Adrenal gland (tissue), 12 donors: Measurements from ENCODE around the gene TDRD12. TPM values are rescaled to one million over a fixed set of nuclear protein-coding genes. Genes with fewer than 3 reads are reported as not detected.

Experiments used
- DNase-seq, 7 donors: peaks; one replicate each; pipeline ENCODE4 v3.0.0-alpha.2; 2019 to 2020
- H3K27ac ChIP-seq, 5 donors: fragments of 200-600 bp; sonication (generic) in 4 of 5; 1 replicate in 3 of 5; 2 replicates in 2 of 5; pipeline versions ENCODE4 v1.5.1 to v1.8.0; 2016 to 2020; ENCODE audit warnings: mild to moderate bottlenecking in 1 of 5
- H3K27me3 ChIP-seq: fragments of 200-600 bp; 2 replicates; pipeline ENCODE4 v1.8.0; 2021
- H3K36me3 ChIP-seq, 2 donors: fragments of 200-600 bp; replicated peaks in 1 of 2; 1 replicate in 1 of 2; 2 replicates in 1 of 2; pipeline versions ENCODE4 v1.5.1 to v1.8.0; 2018 to 2022
- H3K4me1 ChIP-seq, 2 donors: fragments of 200-600 bp; replicated peaks in 1 of 2; 1 replicate in 1 of 2; 2 replicates in 1 of 2; pipeline versions ENCODE4 v1.5.1 to v1.8.0; 2018 to 2021
- H3K4me3 ChIP-seq, 4 donors: fragments of 200-600 bp; sonication (generic) in 3 of 4; one replicate each; pipeline ENCODE4 v1.5.1; 2016 to 2018
- H3K9me3 ChIP-seq, 3 donors: fragments of 200-600 bp; sonication (generic) in 1 of 3; replicated peaks in 1 of 3; 1 replicate in 2 of 3; 2 replicates in 1 of 3; pipeline versions ENCODE4 v1.5.1 to v1.8.0; 2016 to 2021
- POLR2A ChIP-seq, 2 donors: fragments of 450-650 bp; IDR thresholded peaks; one replicate each; pipeline ENCODE4 v1.6.1; 2017; ENCODE audit warnings: antibody characterized with exemption in 2 of 2, mild to moderate bottlenecking in 2 of 2, moderate library complexity in 1 of 2
- WGBS, 4 donors: extraction: QIAGEN DNeasy Blood & Tissue Kit in 2 of 4; methylation state at CpG; one replicate each; pipeline versions ENCODE4 v1.1.5 to v1.1.7; 2013 to 2017; 5-methylcytosine and 5-hydroxymethylcytosine counted together
- intact Hi-C, 2 donors: fragments of 100-400 bp; cut with DNase I; formaldehyde crosslinking; loops; one replicate each; pipeline versions ENCODE4 v1.14.1 to v1.15.0; 2022 to 2023
- polyA plus RNA-seq, 3 donors: library from polyadenylated mRNA; stranded (reverse); fragments of 200-250 nt in 2 of 3; fragments of 350-450 nt in 1 of 3; fragmentation: Illumina TruSeq in 1 of 3; extraction: RNeasy Lipid Tissue Mini Kit (QIAGEN cat#74804) in 1 of 3; gene quantifications; one replicate each; pipeline ENCODE4 v1.2.3, GENCODE V29; 2013 to 2014
- total RNA-seq, 9 donors: library from RNA; depleted of rRNA in 4 of 9; stranded (reverse); fragments of >200 nt in 4 of 9; fragments of 120-200 nt in 1 of 9; fragmentation: NEBNext Ultra II Directional in 1 of 9; extraction: Animal tissue kit (Norgen Biotek cat#: 25700) in 1 of 9; gene quantifications; one replicate each; pipeline versions ENCODE4 v1.1.0 to v1.2.4, GENCODE V29; 2013 to 2023
- TF ChIP-seq, protein P1 (sequence below), 6 experiments: fragments of 450-650 bp in 4 of 6; fragments of 200-600 bp in 2 of 6; sonication (generic) in 1 of 6; IDR thresholded peaks; 1 replicate in 5 of 6; 2 replicates in 1 of 6; pipeline versions ENCODE4 v1.5.1 to v1.8.0; 2016 to 2021; ENCODE audit warnings: antibody characterized with exemption in 6 of 6, mild to moderate bottlenecking in 2 of 6, moderate library complexity in 1 of 6
- donor health status: healthy with polysubstance abuse.
- donor health status: Bipolar disorder and iron deficiency.
- donor health status: DM: yes; HTN: yes; CAD: no.
- donor health status: DM: no; HTN: no; CAD: no.
- donor health status: DM: no; HTN: no; CAD: no.
- donor health status: DM: yes; HTN: yes; CAD: no.

TDRD12 gene
- total and polyA plus RNA-seq, 12 donors = 0.08 to 3.7 (median 1.1) TPM; not detected in 2

DNA sequence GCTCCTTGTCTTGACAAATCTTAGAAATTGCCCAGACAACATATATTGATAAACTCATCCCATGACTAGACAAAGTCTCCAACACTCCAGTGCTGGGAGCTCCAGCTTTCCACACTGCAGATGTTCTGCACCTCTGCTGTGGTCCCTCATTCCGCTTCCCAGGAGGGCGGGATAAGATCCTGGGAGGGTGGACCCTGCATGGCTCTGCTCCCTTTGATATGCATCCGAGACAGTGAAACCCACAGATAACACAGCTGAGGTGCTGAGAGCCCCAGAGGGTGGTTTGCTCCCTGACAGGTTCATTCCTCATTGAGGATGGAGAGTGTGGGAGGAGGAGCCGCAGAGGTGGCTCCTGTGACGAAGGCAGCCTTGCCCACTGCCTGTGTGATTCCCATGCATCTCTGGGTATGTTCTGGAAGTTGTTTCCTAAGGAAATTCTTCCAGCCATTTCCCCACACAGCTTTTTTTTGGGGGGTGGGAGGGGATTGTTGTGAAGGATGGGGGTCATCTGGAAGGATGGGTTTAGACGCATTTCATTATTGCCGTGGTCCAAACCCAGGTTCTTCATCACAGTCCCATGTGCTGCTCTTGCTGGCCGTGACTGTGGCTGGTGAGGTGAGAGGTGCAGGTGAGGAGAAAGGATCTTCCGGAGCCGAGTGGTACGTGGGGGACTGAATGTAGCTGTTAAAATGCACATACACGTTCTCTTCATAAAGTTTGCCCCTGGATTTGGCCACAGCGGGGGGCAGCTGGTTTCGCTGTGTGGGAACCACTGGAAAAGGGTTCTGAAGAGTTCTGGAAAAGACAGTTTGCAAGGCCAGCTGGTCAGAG is 103.6 kb downstream of the TDRD12 start:
- Histone ChIP-seq H3K4me3 (no peak overlapping the region), H3K36me3 (no peaks in the 10 kb centered on the region), H3K27me3 (no peaks in the 10 kb centered on the region), H3K4me1 (no peaks in the 10 kb centered on the region), H3K27ac (no peak overlapping the region), H3K9me3 (no peaks in the 10 kb centered on the region)
- intact Hi-C loops = no loop called here
- TF ChIP-seq, protein P1, sequence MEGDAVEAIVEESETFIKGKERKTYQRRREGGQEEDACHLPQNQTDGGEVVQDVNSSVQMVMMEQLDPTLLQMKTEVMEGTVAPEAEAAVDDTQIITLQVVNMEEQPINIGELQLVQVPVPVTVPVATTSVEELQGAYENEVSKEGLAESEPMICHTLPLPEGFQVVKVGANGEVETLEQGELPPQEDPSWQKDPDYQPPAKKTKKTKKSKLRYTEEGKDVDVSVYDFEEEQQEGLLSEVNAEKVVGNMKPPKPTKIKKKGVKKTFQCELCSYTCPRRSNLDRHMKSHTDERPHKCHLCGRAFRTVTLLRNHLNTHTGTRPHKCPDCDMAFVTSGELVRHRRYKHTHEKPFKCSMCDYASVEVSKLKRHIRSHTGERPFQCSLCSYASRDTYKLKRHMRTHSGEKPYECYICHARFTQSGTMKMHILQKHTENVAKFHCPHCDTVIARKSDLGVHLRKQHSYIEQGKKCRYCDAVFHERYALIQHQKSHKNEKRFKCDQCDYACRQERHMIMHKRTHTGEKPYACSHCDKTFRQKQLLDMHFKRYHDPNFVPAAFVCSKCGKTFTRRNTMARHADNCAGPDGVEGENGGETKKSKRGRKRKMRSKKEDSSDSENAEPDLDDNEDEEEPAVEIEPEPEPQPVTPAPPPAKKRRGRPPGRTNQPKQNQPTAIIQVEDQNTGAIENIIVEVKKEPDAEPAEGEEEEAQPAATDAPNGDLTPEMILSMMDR (IDR thresholded peaks at IDR 0.05) = no peak
- no peak for TF ChIP-seq POLR2A (IDR thresholded peaks at IDR 0.05)
- no peak for DNase-seq
- WGBS, 4 donors = 85 to 93% (median 86%) methylated on average over 12 to 14 of the region's 14 CpGs

DNA sequence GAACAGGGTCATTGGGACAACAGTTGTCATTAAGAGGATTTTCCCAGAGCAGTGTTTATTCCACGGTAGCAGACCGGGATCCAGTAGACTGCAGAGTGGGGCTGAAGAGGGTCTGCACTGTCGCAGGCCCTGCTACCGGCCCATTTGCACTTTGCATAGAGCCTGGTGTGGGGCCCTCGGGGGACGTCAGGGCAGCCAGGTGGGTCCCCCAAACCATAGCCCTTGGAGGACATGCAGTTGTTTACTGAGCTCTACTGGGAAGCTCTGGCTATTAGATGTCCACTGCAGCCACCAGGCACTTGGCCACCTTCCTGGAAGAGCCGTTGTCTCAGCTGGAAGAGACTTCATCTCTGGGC is 104.2 kb downstream of the TDRD12 start:
- H3K27ac ChIP-seq = no peak overlapping the region
- WGBS, 4 donors = 80 to 96% (median 91%) methylated on average over 2 to 7 of the region's 7 CpGs
- no peaks in the 10 kb centered on the region for H3K36me3 ChIP-seq
- H3K4me1 ChIP-seq = no peaks in the 10 kb centered on the region
- no peak overlapping the region for H3K4me3 ChIP-seq
- intact Hi-C loops = no loop called here
- DNase-seq = no peak
- no peaks in the 10 kb centered on the region for H3K9me3 ChIP-seq
- H3K27me3 ChIP-seq = no peaks in the 10 kb centered on the region
- TF ChIP-seq POLR2A (IDR thresholded peaks at IDR 0.05) = no peak
- TF ChIP-seq, protein P1 (IDR thresholded peaks at IDR 0.05) = no peak

DNA sequence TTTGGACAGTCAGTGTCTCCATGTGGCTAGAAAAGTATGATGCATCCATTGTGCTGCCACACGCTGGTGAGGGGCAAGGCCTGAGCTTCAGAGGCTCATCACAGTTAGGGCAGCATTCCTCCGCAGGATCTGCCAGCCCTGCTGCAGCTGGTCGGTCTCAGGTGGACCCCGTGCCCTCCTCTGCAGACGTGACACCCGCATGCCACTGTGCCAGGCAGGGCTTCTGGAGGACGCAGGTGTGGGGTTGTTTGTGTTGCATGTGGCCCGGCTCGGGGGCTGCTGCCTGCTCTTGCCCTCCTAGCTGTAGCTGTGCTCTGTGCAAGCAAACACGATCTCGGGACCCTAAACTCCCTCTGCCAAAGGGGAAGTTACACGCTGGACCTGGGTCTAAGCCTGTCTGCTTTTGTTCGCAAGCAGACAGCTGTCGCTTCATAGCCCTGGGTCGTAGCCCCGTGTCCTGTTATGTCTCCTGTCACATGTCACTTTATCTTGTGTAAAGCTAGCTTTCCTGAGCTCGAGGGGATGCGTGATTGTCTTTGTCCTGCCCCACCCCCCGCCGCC is 104.7 kb downstream of the TDRD12 start:
- TF ChIP-seq, protein P1 (IDR thresholded peaks at IDR 0.05) = no peak
- no peak for TF ChIP-seq POLR2A (IDR thresholded peaks at IDR 0.05)
- DNase-seq = no peak
- WGBS, 4 donors = 61 to 69% (median 64%) methylated on average over 8 to 20 of the region's 20 CpGs

DNA sequence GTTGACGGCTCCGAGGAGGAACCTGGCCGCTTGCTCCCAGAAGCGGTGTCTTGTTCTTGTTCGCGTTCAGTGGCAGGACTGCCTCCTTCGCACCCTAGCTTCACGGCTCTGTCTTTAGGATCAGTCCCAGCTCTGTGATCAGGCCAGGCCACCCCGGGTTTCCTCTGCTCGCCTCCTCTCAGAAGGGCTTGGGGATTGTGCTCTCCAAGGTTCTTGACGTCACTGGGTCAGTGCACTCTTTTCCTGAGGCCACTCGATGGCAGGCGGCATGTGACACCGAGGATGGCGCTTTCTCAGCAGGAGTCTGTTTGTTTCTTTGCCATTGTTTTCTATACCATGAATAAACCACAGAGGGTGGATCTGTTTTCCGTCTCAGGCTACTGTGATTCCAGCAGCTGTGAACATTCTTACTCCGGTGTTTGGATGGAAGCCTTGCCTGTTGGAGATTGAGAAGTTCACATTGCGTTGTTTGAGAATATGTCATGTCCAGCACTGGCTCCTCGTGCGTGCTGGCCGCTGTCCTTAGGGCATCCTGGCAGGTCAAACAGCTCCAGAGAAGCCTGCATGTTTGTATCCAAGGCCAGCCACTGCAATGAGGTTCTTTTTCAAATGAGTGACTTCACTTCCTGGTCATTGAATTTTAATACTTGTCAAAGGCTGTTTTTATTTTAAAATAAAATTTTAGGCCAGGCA is 105.5 kb downstream of the TDRD12 start:
- intact Hi-C loops = no loop called here
- H3K27me3 ChIP-seq = no peaks in the 10 kb centered on the region

More for the DNA sequence above, 104.7 kb downstream of the TDRD12 start:
- Histone ChIP-seq H3K27ac (no peak overlapping the region), H3K27me3 (no peaks in the 10 kb centered on the region), H3K4me3 (no peak overlapping the region), H3K4me1 (no peaks in the 10 kb centered on the region), H3K36me3 (no peaks in the 10 kb centered on the region), H3K9me3 (no peaks in the 10 kb centered on the region)
- intact Hi-C loops = no loop called here

More for the DNA sequence above, 105.5 kb downstream of the TDRD12 start:
- no peaks in the 10 kb centered on the region for H3K36me3 ChIP-seq
- TF ChIP-seq, protein P1 (IDR thresholded peaks at IDR 0.05) = no peak
- TF ChIP-seq POLR2A (IDR thresholded peaks at IDR 0.05) = no peak
- 53 to 61% (median 56%) methylated on average over 10 to 21 of the region's 21 CpGs for WGBS, 4 donors
- no peaks in the 10 kb centered on the region for H3K4me1 ChIP-seq
- DNase-seq = peak in 2 of 7 donors; percentile 31 to 40
- H3K9me3 ChIP-seq = no peaks in the 10 kb centered on the region
- no peak overlapping the region for H3K27ac ChIP-seq
- H3K4me3 ChIP-seq = no peak overlapping the region
